Stimulated activated CD8-positive, alpha-beta memory T cell treated with anti-CD3 and anti-CD28 coated beads, Interleukin-4, amount 100 ng/mL, for 4 hours (primary cell): ENCODE results near the gene PPTC7.
"Not testable (repeated sequence)": the region's sequence is repeated elsewhere in the genome, so short reads cannot be mapped to it uniquely, and the experiment has no call there.

Experiments used
- DNase-seq, 2 donors: peaks; one replicate each; pipeline ENCODE4 v3.0.0-alpha.2; 2020; ENCODE audit warnings: low read depth in 2 of 2, low spot score in 1 of 2

PPTC7 gene

GRCh38 chr12:110585231-110585799 is 2.2 kb upstream of the PPTC7 start:
- DNase-seq: no peak

- DNase-seq: peak; percentile 69 to 74
Measured at GRCh38 chr12:110582276-110583136, 612 bp downstream of the PPTC7 start.

DNA sequence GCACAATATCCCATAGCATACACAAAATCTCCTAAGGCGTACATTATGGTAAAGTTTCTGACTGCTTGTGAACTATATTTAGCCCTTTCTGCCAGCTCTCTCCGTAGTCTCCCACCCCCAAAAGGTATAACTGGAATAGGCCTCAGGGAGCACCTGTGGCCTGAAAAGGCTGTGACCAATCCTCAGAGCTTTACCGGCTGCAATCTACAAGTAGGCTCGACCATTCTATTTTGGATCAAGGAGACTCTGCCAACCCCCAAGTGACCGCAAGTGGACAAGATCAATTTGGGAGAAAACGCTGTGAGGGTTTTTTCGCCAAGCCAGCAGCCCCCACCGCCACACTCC is 1.2 kb downstream of the PPTC7 start:
- DNase-seq: no peak

GRCh38 chr12:110579535-110580253 is 3.4 kb downstream of the PPTC7 start:
- no peak for DNase-seq

GRCh38 chr12:110578694-110579534 is 4.2 kb downstream of the PPTC7 start:
- no peak for DNase-seq

DNA sequence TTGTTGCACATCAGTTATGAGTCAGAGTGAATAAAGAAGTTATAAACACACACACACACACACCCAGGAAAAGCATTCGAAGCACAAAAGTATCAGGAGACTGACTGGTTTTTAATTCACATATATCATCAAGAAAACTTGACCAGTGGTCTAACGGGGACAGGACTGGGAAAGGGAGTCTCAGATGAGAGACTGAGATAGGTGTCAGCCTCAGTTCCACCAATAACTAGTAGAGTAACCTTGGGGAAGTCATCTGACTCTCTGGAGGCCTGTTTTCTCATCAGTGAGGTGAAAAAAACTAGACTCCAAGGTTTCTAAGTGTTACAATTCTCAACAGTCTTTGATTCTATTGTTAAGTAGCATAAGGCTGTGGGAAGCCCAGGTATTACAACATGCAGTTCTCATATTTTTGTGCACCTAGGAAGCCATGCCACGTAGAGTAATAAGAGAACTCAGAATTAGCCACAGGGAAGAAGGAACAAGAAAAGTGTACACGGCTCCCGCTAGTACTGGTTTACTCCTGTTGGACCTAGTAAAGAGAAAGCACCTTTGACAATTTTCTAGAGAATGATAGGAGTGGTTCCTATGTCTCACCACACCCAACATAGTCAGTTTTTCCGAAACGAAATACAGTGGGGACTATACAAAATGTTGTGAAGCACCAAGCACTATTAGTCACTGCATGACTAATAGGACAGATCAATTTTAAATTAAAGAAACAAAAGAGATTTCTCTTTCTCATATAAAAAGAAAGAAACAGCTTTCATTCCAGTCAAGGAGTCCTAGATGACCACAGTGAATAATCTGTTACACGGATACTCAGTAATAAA is 5.0 kb downstream of the PPTC7 start:
- no peak for DNase-seq

DNA sequence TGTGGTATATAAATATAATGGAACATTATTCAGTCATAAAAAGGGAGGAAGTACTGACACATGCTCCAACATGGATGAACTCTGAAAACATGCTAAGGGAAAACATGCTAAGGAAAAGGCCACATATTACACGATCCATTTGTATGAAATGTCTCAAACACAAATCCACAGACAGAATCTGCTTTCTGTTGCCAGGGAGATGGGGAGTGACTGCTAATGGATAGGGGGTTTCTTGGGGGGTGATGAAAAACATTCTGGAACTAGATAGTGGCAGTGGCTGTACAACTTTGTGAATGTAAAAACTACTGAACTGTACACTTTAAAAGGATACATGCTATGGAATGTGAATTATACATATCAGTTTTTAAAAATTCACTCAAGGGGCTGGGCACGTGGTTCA is 6.6 kb downstream of the PPTC7 start:
- no peak for DNase-seq

DNA sequence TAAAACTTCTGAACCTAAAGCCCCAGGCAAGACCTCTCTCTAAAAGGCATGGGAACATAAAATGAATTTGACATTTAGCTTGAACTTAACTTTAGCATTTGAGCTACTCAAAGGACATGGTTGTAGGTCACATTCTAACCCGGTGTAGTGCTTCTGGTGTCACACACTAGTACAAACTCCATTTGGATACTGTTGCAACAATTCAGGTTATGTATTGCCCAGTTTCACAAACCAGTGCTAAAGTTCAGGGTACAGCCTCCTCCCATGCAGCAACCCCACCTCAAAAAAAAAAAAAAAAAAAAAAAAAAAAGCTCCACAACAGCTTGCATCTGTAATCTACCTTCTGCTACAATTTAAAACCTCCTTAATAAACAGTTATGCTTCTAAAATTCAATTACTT is 7.8 kb downstream of the PPTC7 start:
- DNase-seq: no peak

GRCh38 chr12:110574717-110575230 is 8.3 kb downstream of the PPTC7 start:
- not testable (repeated sequence) for DNase-seq

DNA sequence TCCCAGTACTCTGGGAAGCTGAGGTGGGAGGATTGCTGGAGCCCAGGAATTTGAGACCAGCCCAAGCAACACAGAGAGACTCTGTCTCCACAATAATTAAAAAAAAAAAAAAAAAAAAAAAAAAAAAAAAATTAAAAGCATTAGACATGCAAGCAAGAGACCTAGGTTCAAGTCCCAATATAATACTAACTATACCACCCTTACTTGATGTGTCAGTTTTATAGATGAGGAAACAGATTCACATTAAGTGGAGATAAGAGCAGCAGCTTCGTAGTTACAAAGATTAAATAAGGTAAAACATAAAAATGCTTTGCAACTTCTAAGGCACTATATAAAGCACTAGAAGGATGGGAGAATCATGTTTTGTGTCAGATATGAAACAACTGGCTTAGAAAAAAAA is 9.1 kb downstream of the PPTC7 start:
- no peak for DNase-seq

- DNase-seq: not testable (repeated sequence)
Measured at GRCh38 chr12:110570798-110571197, 12.3 kb downstream of the PPTC7 start.

DNA sequence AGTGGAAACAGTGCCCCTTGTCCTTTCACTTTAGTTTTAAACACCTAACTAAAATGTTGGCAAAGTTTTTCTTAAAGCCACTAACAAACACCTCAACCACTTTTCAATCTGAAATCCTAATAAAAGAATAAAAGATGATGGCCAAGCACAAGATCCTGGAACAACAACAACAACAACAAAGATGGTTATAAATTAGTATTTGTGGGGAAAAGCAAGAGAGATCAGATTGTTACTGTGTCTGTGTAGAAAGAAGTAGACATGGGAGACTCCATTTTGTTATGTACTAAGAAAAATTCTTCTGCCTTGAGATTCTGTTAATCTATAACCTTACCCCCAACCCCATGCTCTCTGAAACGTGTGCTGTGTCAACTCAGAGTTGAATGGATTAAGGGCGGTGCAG is 13.3 kb downstream of the PPTC7 start:
- not testable (repeated sequence) for DNase-seq

GRCh38 chr12:110568752-110569151 is 14.4 kb downstream of the PPTC7 start:
- DNase-seq: no peak

- DNase-seq: no peak
Measured at GRCh38 chr12:110566993-110567392, 16.1 kb downstream of the PPTC7 start.

DNA sequence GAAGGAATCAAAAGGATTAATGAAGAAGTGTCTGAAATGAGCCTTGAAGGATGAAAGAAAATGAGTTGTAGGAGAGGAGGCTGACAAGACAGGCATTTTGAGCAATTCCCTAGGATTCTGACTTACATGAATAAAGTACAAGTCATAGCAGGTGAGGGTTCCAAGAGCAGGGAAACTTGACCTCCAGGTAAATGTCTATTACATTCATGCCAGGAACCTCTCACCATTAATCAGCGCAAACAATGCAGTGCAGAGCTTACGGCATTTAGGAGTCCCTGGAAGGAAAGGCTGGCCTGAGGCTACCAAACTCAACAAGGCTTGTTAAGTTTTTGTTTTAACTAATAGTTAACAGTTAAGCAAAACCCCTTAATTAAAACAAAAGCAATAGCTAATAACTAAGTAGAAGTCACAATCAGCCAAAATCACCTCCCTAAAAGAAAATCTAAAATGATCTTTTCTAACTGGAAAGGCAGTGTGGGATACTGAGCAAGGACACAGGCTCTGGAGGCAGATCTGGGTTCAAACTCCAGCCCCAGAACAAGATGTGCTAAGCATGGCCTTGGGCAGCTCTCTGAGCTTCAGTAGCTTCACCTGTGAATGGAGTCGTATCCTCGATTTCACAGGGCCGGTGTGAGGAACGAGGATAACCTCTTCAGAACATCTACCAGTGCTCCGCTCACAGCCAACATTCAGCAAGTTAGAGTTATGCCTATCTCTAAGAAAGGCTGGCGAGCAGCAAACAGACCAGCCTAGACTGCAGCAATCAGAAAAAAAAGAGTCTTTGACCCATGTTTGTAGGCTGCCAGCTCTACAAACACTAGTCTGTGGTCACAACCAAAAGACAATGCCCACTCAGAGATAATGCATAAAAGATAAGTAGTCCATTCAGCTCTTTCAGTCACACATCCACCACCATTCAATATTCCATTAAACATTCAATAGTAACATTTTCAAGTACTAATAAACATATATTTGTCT is 16.9 kb downstream of the PPTC7 start:
- DNase-seq: no peak

DNA sequence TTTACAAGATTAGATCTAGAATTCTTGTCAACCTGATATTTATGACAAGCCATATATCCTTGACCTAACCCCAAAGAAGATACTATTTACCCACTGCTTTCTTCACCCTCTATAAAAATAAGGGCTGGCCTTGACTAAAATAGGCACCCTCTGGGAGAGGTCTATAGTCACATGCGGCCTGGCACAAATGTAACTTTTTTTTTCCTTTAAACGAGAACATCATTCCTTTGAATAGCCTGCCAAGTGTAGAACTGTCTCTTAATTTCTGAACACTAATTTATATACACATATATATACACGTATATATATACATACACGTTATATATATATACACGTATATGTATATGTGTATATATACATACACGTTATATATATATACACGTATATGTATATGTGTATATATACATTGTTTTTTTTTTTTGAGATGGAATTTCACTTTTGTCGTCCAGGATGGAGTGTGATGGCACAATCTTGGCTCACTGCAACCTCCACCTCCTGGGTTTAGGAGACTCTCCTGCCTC is 18.6 kb downstream of the PPTC7 start:
- no peak for DNase-seq

DNA sequence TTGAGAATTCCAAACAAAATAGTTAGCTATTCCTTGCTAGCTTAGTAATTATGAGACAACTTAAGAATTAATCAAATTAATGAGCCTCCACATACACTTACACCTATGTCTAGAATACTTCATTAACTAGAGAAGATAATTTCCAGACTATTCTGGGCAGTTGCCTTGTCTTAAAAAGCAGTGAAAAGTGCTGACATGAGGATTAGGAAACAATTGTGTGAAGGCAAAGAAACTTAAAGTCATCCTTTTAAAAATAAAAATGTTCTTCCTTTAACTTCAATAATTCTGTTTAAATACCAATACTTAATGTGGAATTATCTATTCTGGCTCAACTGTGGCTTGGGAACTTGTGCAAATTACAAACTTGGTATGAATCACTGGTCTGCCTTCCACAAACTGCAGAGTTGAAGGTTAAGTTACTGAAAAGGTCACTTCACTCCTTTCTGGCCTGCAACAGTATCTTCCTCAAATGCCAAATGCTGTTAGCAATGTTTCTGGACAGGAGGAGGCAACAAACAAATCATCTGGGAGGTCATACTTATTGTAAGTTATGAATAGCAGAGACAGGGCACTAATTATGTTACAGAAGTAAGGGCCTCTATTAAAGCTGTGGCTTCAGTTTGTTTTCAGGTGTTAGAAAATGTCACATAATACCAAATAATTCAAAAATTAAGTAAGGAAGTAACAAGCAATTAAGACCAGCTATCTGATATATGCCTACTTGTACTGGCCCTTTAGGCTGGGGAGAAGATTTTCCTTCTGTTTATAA is 19.2 kb downstream of the PPTC7 start:
- DNase-seq: no peak

GRCh38 chr12:110562386-110562785 is 20.7 kb downstream of the PPTC7 start:
- DNase-seq: not testable (repeated sequence)
